ENCODE measurements around the gene GSTK1.

DNA sequence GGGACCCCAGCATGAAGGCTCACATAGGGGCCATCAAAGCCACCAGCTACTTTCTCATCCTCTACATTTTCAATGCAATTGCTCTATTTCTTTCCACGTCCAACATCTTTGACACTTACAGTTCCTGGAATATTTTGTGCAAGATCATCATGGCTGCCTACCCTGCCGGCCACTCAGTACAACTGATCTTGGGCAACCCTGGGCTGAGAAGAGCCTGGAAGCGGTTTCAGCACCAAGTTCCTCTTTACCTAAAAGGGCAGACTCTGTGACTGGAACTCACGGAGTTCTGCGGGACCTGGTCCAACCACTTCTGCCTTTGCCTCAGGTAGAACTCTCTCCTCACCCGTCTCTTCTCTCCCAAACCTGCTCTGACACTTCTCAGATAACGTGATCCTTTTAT lies 40.5 kb upstream of the GSTK1 start:
- TF ChIP-seq ZNF274 (IDR thresholded peaks at IDR 0.05; ENCODE audit: low read depth, low read length) (no peak), YY1 (IDR thresholded peaks at IDR 0.05; ENCODE audit: insufficient read depth, insufficient read length) (no peak), SUZ12 (IDR thresholded peaks at IDR 0.05; ENCODE audit: extremely low read depth, insufficient read depth, insufficient read length) (no peak)
